CD4-positive, alpha-beta T cell (primary cell): ENCODE results near the gene CASS4. TPM values are rescaled to one million over a fixed set of nuclear protein-coding genes. Genes with fewer than 3 reads are reported as not detected.

Source experiments
- ATAC-seq: fragments of 200-7000 bp; cut with Tn5 transposase; one replicate; pipeline ENCODE4 v1.10.0; 2022; ENCODE audit warnings: mild to moderate bottlenecking; ENCODE audit not compliant: poor library complexity
- CTCF ChIA-PET: fragments of 350-600 bp; sonication (Branson Sonifier 250); formaldehyde crosslinking; loops from one replicate; lab custom pipeline; 2021; ENCODE audit warnings: antibody characterized with exemption, inconsistent platforms; lab: Charles Lee
- POLR2A ChIA-PET: fragments of 350-600 bp; sonication (Branson Sonifier 250); formaldehyde crosslinking; loops from one replicate; lab custom pipeline; 2021; ENCODE audit warnings: antibody characterized with exemption, inconsistent platforms; lab: Charles Lee
- DNase-seq, 14 experiments: peaks; one replicate each; pipeline ENCODE4 v3.0.0-alpha.2; 2013 to 2020; ENCODE audit warnings: mixed read lengths in 2 of 14
- H3K27ac ChIP-seq, 2 donors: one replicate each; pipeline versions ENCODE4 v1.5.1 to v1.7.0; 2013; ENCODE audit warnings: low read length in 2 of 2, low read depth in 1 of 2, mild to moderate bottlenecking in 1 of 2
- H3K27me3 ChIP-seq, 2 experiments: 1 replicate in 1 of 2; 2 replicates in 1 of 2; pipeline versions ENCODE4 v1.6.1 to v1.7.0; 2013; ENCODE audit warnings: low read length in 2 of 2, control low read depth in 1 of 2, mild to moderate bottlenecking in 1 of 2, moderate library complexity in 1 of 2; ENCODE audit not compliant: insufficient read depth in 2 of 2, control insufficient read depth in 1 of 2
- H3K36me3 ChIP-seq: one replicate; pipeline ENCODE4 v1.6.1; 2013; ENCODE audit warnings: low read length, control low read depth; ENCODE audit not compliant: insufficient read depth
- H3K4me1 ChIP-seq: one replicate; pipeline ENCODE4 v1.6.1; 2013; ENCODE audit warnings: low read length, control low read depth; ENCODE audit not compliant: insufficient read depth
- H3K4me3 ChIP-seq: one replicate; pipeline ENCODE4 v1.5.1; 2013; ENCODE audit warnings: mild to moderate bottlenecking, low read length, moderate library complexity
- H3K9me3 ChIP-seq, 2 experiments: 1 replicate in 1 of 2; 2 replicates in 1 of 2; pipeline versions ENCODE4 v1.6.1 to v1.7.0; 2013; ENCODE audit warnings: low read length in 2 of 2, mild to moderate bottlenecking in 2 of 2, control low read depth in 1 of 2, moderate library complexity in 1 of 2; ENCODE audit not compliant: control insufficient read depth in 1 of 2, insufficient read depth in 1 of 2
- H3K27ac Mint-ChIP-seq: one replicate; pipeline ENCODE4 v1.8.0; 2020; ENCODE audit warnings: mixed read lengths
- H3K27me3 Mint-ChIP-seq: one replicate; pipeline ENCODE4 v1.8.0; 2021; ENCODE audit warnings: mixed read lengths
- H3K36me3 Mint-ChIP-seq: one replicate; pipeline ENCODE4 v1.8.0; 2021; ENCODE audit warnings: low read depth, mixed read lengths
- H3K4me1 Mint-ChIP-seq: one replicate; pipeline ENCODE4 v1.8.0; 2021; ENCODE audit warnings: low read depth, mixed read lengths
- H3K4me3 Mint-ChIP-seq: one replicate; pipeline ENCODE4 v1.8.0; 2020; ENCODE audit warnings: mild to moderate bottlenecking, mixed read lengths
- H3K9me3 Mint-ChIP-seq: one replicate; pipeline ENCODE4 v1.8.0; 2020; ENCODE audit warnings: mixed read lengths
- intact Hi-C, 2 experiments: fragments of 100-400 bp; cut with DNase I in 1 of 2; cut with micrococcal nuclease in 1 of 2; formaldehyde crosslinking; loops; one replicate each; pipeline versions ENCODE4 v1.15.1 to v1.9.0; 2023 to 2025; cut with DNase I, micrococcal nuclease
- total RNA-seq, 174 experiments: library from RNA in 2 of 174; stranded (reverse) in 2 of 174; gene quantifications; one replicate each; pipeline ENCODE4 v1.2.3 and lab custom pipeline; 2021 to 2026
- TF ChIP-seq, protein P1 (sequence below): fragments of 200-600 bp; IDR thresholded peaks from one replicate; pipeline ENCODE4 v1.8.0; 2022; ENCODE audit warnings: antibody characterized with exemption, mild to moderate bottlenecking

CASS4 gene
- total RNA-seq, 2 experiments from 2014 or later: 37.0 to 39.8 TPM

DNA sequence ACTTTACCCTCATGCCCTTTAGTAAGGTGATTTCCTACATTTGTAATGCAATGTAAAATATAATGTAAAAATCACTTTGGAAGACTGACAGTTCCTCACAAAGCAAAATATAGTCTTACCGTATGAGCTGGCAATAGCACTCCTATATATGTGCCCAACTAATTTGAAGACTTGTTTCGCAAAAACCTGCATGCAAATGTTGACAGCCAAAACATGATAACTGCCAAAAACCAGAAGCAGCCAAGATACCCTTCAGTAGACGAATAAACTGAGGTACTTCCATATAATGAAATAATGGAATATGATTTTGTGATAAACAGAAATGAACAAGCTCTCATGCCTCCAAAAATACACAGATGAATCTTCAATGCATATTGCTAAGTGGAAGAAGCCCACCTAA, 33.7 kb upstream of the CASS4 start:
- no peaks in the 10 kb centered on the region for H3K9me3 Mint-ChIP-seq
- Histone ChIP-seq H3K4me3 (no peak overlapping the region), H3K9me3 (no peaks in the 10 kb centered on the region), H3K4me1 (no peaks in the 10 kb centered on the region), H3K27me3 (no peaks in the 10 kb centered on the region), H3K36me3 (no peaks in the 10 kb centered on the region), H3K27ac (no peak overlapping the region)
- intact Hi-C loops: no loop called here
- no peak overlapping the region for H3K4me3 Mint-ChIP-seq
- TF ChIP-seq, protein P1, sequence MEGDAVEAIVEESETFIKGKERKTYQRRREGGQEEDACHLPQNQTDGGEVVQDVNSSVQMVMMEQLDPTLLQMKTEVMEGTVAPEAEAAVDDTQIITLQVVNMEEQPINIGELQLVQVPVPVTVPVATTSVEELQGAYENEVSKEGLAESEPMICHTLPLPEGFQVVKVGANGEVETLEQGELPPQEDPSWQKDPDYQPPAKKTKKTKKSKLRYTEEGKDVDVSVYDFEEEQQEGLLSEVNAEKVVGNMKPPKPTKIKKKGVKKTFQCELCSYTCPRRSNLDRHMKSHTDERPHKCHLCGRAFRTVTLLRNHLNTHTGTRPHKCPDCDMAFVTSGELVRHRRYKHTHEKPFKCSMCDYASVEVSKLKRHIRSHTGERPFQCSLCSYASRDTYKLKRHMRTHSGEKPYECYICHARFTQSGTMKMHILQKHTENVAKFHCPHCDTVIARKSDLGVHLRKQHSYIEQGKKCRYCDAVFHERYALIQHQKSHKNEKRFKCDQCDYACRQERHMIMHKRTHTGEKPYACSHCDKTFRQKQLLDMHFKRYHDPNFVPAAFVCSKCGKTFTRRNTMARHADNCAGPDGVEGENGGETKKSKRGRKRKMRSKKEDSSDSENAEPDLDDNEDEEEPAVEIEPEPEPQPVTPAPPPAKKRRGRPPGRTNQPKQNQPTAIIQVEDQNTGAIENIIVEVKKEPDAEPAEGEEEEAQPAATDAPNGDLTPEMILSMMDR: no peak
- CTCF ChIA-PET: interaction anchor here (0.6 kb wide), 1 partner anchor 35 kb away, joined by 3 read pairs; no protein-coding TSS in a partner anchor
- H3K4me1 Mint-ChIP-seq: no peaks in the 10 kb centered on the region
- no peaks in the 10 kb centered on the region for H3K27me3 Mint-ChIP-seq
- no peaks in the 10 kb centered on the region for H3K36me3 Mint-ChIP-seq
- ATAC-seq (no peak), DNase-seq (no peak)
- H3K27ac Mint-ChIP-seq: no peak overlapping the region
- POLR2A ChIA-PET: interaction anchor here (0.8 kb wide), 1 partner anchor 20 kb away, joined by 3 read pairs; the partner anchor contains the start of gene FAM210B

DNA sequence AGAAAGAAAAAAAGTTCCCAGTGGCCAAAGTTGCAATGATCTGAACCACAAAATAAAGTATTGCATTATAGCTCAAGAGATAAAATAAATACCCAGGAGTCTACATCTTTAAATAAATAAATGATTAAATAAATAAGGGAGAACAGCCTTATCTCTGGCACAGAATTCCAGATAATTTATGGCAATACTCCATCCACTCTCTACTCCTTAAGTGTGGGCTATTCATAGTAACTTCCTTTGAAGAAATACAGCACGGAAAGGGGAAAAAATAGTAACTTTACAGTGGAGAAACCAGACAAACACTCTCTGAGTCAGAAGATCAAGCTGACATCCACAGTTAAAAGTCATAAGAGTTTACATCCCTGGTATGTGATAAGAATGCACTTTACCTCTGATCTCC, 31.7 kb upstream of the CASS4 start:
- no peaks in the 10 kb centered on the region for H3K9me3 ChIP-seq
- Mint-ChIP-seq H3K4me1 (no peaks in the 10 kb centered on the region), H3K4me3 (no peak overlapping the region), H3K27me3 (no peaks in the 10 kb centered on the region), H3K36me3 (no peaks in the 10 kb centered on the region), H3K27ac (no peak overlapping the region), H3K9me3 (no peaks in the 10 kb centered on the region)
- H3K27ac ChIP-seq: no peak overlapping the region
- H3K4me1 ChIP-seq: no peaks in the 10 kb centered on the region
- POLR2A ChIA-PET: interaction anchor here (1.6 kb wide), 1 partner anchor 11 kb away, joined by 4 read pairs; the partner anchor contains the start of gene AURKA
- intact Hi-C loops: no loop called here
- CTCF ChIA-PET: no interaction called here
- ATAC-seq (no peak), DNase-seq (no peak)
- H3K4me3 ChIP-seq: no peak overlapping the region
- TF ChIP-seq, protein P1: no peak
- H3K27me3 ChIP-seq: no peaks in the 10 kb centered on the region
- H3K36me3 ChIP-seq: no peaks in the 10 kb centered on the region

DNA sequence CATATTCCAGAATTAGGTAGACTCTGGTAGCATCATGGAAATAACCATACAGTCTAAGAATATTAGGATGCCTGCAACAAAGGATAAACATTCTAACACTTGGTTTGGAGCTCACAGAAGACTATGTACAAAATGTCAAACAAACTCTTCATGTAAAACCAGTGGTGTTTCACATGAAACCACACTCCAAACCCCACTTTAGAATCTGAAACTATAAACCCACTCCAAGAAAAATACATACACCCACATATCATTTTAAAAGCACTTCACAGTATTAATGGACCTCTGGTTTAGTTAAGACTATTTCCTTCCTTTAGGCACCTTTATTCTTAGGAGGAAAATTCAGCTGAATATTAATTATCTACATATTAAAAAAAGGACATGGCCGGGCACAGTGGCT, 30.6 kb upstream of the CASS4 start:
- H3K9me3 Mint-ChIP-seq: no peaks in the 10 kb centered on the region
- H3K4me3 Mint-ChIP-seq: no peak overlapping the region
- Histone ChIP-seq H3K36me3 (peaks cover 3% of the 10 kb centered on the region), H3K27me3 (no peaks in the 10 kb centered on the region), H3K4me1 (no peaks in the 10 kb centered on the region), H3K4me3 (no peak overlapping the region), H3K9me3 (no peaks in the 10 kb centered on the region), H3K27ac (no peak overlapping the region)
- H3K4me1 Mint-ChIP-seq: no peaks in the 10 kb centered on the region
- TF ChIP-seq, protein P1: no peak
- CTCF ChIA-PET: no interaction called here
- H3K27me3 Mint-ChIP-seq: no peaks in the 10 kb centered on the region
- intact Hi-C loops: no loop called here
- no peak for DNase-seq
- no peak overlapping the region for H3K27ac Mint-ChIP-seq
- no peak for ATAC-seq
- H3K36me3 Mint-ChIP-seq: no peaks in the 10 kb centered on the region
- POLR2A ChIA-PET: interaction anchor here (0.7 to 1.6 kb wide), 2 partner anchors 10 to 23 kb away, joined by 3 to 4 read pairs; partner anchors contain the start of genes AURKA and FAM210B
